Lung (tissue), 12 donors: Measurements from ENCODE around the gene CHMP1B. TPM values are rescaled to one million over a fixed set of nuclear protein-coding genes. Genes with fewer than 3 reads are reported as not detected.

Experiments used
- ATAC-seq: fragments of 200-7000 bp; cut with Tn5 transposase; one replicate; pipeline ENCODE4 v1.9.1; 2020; ENCODE audit warnings: moderate number of reproducible peaks; ENCODE audit not compliant: insufficient read depth, low FRiP score
- DNase-seq, 3 donors: peaks; one replicate each; pipeline ENCODE4 v3.0.0-alpha.2; 2013 to 2017
- H3K27ac ChIP-seq, 2 donors: one replicate each; pipeline ENCODE4 v1.5.1; 2013; ENCODE audit warnings: mild to moderate bottlenecking in 2 of 2, moderate library complexity in 2 of 2, control low read depth in 1 of 2, inconsistent platforms in 1 of 2, low read depth in 1 of 2, low read length in 1 of 2
- H3K27me3 ChIP-seq, 3 donors: one replicate each; pipeline ENCODE4 v1.5.1; 2013; ENCODE audit warnings: low read length in 2 of 3; ENCODE audit not compliant: control insufficient read depth in 3 of 3, insufficient read depth in 3 of 3
- H3K36me3 ChIP-seq, 4 donors: one replicate each; pipeline ENCODE4 v1.5.1; 2013; ENCODE audit warnings: low read length in 4 of 4, mild to moderate bottlenecking in 1 of 4, moderate library complexity in 1 of 4; ENCODE audit not compliant: control insufficient read depth in 4 of 4, insufficient read depth in 4 of 4
- H3K4me1 ChIP-seq, 5 donors: one replicate each; pipeline ENCODE4 v1.5.1; 2013; ENCODE audit warnings: low read length in 5 of 5, mild to moderate bottlenecking in 2 of 5, moderate library complexity in 1 of 5; ENCODE audit not compliant: control insufficient read depth in 5 of 5, insufficient read depth in 5 of 5
- H3K4me3 ChIP-seq: one replicate; pipeline ENCODE4 v1.5.1; 2013; ENCODE audit warnings: mild to moderate bottlenecking, control low read depth, moderate library complexity
- H3K9ac ChIP-seq, 2 donors: one replicate each; pipeline ENCODE4 v1.5.1; 2013; ENCODE audit warnings: low read length in 2 of 2, control low read depth in 1 of 2; ENCODE audit not compliant: insufficient read depth in 1 of 2
- H3K9me3 ChIP-seq, 4 donors: one replicate each; pipeline ENCODE4 v1.5.1; 2013; ENCODE audit warnings: low read length in 3 of 4, mild to moderate bottlenecking in 1 of 4, moderate library complexity in 1 of 4; ENCODE audit not compliant: control insufficient read depth in 4 of 4, insufficient read depth in 3 of 4
- WGBS, 2 donors: extraction: QIAGEN DNeasy Blood & Tissue Kit; methylation state at CpG; one replicate each; pipeline ENCODE4 v1.1.7; 2013; 5-methylcytosine and 5-hydroxymethylcytosine counted together
- polyA plus RNA-seq, 2 donors: library from polyadenylated mRNA; stranded (reverse); fragments of 200-250 nt; gene quantifications; one replicate each; pipeline ENCODE4 v1.2.1, GENCODE V29; 2013
- total RNA-seq, 2 donors: library from RNA; depleted of rRNA in 1 of 2; stranded (reverse); fragments of >200 nt in 1 of 2; gene quantifications; one replicate each; pipeline ENCODE4 v1.2.1, GENCODE V29; 2014 to 2021
- TF ChIP-seq, protein P1 (sequence below): IDR thresholded peaks from 2 replicates; pipeline ENCODE4 v1.5.1; 2012; ENCODE audit warnings: mild to moderate bottlenecking; ENCODE audit errors: control extremely low read depth, extremely low read depth
- donor health status: control.
- donor health status: control.
- donor health status: Bipolar disorder and iron deficiency.
- donor health status: healthy.
- donor health status: DM: yes; HTN: yes; CAD: no.

The CHMP1B gene
- total and polyA plus RNA-seq, 4 donors: 34.6 to 56.2 (median 40.3) TPM

DNA sequence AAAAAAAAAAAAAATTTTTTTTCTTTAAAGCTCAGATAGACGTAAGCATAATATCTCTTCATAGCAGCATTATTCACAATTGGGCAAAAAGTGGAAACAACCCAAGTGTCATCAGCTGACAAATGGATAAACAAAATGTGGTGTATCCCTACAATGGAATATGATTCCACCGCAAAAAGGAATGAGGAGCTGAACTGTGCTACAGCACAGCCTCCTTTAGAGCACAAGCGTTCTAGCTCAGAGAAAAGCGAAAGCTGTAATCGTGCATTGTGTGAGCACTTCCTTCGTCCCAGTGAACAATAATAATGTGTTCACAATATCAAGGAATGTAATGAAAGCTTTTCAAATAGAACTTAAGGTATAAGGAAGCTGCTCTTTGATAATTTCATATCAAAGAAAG lies 11.7 kb upstream of the CHMP1B start:
- TF ChIP-seq, protein P1, sequence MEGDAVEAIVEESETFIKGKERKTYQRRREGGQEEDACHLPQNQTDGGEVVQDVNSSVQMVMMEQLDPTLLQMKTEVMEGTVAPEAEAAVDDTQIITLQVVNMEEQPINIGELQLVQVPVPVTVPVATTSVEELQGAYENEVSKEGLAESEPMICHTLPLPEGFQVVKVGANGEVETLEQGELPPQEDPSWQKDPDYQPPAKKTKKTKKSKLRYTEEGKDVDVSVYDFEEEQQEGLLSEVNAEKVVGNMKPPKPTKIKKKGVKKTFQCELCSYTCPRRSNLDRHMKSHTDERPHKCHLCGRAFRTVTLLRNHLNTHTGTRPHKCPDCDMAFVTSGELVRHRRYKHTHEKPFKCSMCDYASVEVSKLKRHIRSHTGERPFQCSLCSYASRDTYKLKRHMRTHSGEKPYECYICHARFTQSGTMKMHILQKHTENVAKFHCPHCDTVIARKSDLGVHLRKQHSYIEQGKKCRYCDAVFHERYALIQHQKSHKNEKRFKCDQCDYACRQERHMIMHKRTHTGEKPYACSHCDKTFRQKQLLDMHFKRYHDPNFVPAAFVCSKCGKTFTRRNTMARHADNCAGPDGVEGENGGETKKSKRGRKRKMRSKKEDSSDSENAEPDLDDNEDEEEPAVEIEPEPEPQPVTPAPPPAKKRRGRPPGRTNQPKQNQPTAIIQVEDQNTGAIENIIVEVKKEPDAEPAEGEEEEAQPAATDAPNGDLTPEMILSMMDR: no peak
- DNase-seq: no peak
- 74 to 85% methylated on average over 6 of the region's 6 CpGs for WGBS, 2 donors
- Histone ChIP-seq H3K4me1 (peaks cover 0 to 2% (median 0%) of the 10 kb centered on the region in 5 donors), H3K27ac (no peak overlapping the region), H3K4me3 (no peak overlapping the region), H3K36me3 (no peaks in the 10 kb centered on the region), H3K27me3 (no peaks in the 10 kb centered on the region), H3K9ac (no peak overlapping the region), H3K9me3 (no peaks in the 10 kb centered on the region)
- no peak for ATAC-seq

DNA sequence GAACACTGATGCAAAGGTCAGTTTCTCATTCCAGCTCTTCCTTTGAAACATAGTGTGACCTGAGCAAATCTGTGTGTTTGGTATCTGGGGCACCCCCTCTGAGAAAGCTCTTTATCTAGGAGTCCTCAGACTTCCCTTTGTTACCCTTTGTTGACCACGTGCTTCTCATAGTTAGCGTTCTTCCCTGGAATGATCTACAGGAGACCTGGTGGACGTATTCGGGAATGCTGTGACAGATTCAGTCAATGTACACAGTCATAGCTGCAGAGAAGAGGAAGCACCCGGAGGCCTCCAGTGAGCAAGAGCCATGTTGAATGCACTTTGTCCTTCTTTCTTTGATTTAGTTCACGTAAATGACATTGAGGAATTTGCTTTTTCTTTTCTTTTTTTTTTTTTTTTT lies 10.7 kb upstream of the CHMP1B start:
- Histone ChIP-seq H3K9me3 (no peaks in the 10 kb centered on the region), H3K4me3 (no peak overlapping the region), H3K27me3 (no peaks in the 10 kb centered on the region), H3K4me1 (no peaks in the 10 kb centered on the region), H3K27ac (no peak overlapping the region), H3K36me3 (no peaks in the 10 kb centered on the region), H3K9ac (no peak overlapping the region)
- no peak for DNase-seq
- 59 to 62% methylated on average over 6 of the region's 6 CpGs for WGBS, 2 donors
- TF ChIP-seq, protein P1: no peak
- no peak for ATAC-seq

DNA sequence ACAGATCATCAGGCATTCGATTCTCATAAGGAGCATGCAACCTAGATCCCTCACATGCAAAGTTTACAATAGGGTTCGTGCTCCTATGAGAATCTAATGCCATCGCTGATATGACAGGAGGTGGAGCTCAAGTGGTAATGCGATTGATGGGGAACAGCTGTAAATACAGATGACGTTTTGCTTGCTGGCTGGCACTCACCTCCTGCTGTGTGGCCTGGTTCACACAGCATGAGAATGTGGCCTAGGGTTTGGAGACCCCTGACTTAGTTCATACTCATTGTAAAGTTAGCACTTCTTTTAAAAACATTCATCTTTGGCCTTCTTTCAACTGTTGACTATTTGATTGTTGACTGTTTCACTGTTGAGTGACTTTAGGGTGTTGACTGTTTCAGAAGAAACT lies 8.7 kb upstream of the CHMP1B start:
- DNase-seq (no peak), ATAC-seq (no peak)
- Histone ChIP-seq H3K36me3 (no peaks in the 10 kb centered on the region), H3K27ac (no peak overlapping the region), H3K9me3 (no peaks in the 10 kb centered on the region), H3K4me3 (no peak overlapping the region), H3K27me3 (no peaks in the 10 kb centered on the region), H3K4me1 (no peaks in the 10 kb centered on the region), H3K9ac (no peak overlapping the region)
- TF ChIP-seq, protein P1: no peak
- 77 to 80% methylated on average over 5 of the region's 5 CpGs for WGBS, 2 donors

DNA sequence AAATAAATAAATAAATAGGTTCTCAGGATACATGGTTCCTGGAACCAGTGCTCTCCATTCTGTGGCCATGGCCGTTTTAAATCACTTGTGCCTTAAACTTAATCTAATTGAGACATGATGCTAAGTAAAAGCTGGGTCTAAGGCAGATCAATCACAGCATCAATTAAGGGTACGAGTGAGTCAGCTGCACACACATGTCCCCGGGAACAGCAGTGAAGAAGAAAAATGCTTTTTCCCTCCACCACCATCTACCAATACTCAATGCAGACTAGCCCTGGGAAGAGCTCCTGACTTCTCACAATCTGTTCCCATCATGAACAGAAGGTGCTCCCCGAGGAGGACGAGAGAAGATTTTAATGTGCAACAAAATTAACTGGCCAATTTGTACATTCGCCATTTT lies 6.8 kb upstream of the CHMP1B start:
- TF ChIP-seq, protein P1: no peak
- H3K27me3 ChIP-seq: no peaks in the 10 kb centered on the region
- no peaks in the 10 kb centered on the region for H3K36me3 ChIP-seq
- no peaks in the 10 kb centered on the region for H3K4me1 ChIP-seq
- H3K4me3 ChIP-seq: no peak overlapping the region
- ATAC-seq: no peak
- DNase-seq: no peak
- H3K9ac ChIP-seq: no peak overlapping the region
- H3K9me3 ChIP-seq: no peaks in the 10 kb centered on the region
- 88 to 92% methylated on average over 6 of the region's 6 CpGs for WGBS, 2 donors
- no peak overlapping the region for H3K27ac ChIP-seq
